HepG2 (cell line): ENCODE data around the gene MPO. TPM values are rescaled to one million over a fixed set of nuclear protein-coding genes. Genes with fewer than 3 reads are reported as not detected.

Source experiments
- CCDC6 ChIP-seq: sonication (generic); formaldehyde crosslinking; IDR thresholded peaks from 2 replicates; pipeline ENCODE4 v1.8.1; 2022; ENCODE audit warnings: mild to moderate bottlenecking, missing genetic modification reagents, moderate library complexity
- IKZF4 ChIP-seq: sonication (generic); formaldehyde crosslinking; IDR thresholded peaks from 2 replicates; pipeline ENCODE4 v1.5.1; 2020; ENCODE audit warnings: borderline replicate concordance, mild to moderate bottlenecking, low read depth, missing genetic modification reagents; ENCODE audit errors: not compliant biosample characterization
- MLX ChIP-seq: IDR thresholded peaks from 2 replicates; pipeline ENCODE4 v1.6.1; 2016
- MTA3 ChIP-seq: sonication (generic); formaldehyde crosslinking; IDR thresholded peaks from 2 replicates; pipeline ENCODE4 v1.4.0; 2020; ENCODE audit warnings: missing genetic modification reagents
- POLR2AphosphoS2 ChIP-seq: IDR thresholded peaks from 2 replicates; pipeline ENCODE4 v1.6.1; 2011; ENCODE audit warnings: low read depth, low read length, improper control_type of control experiment
- SMAD9 ChIP-seq: sonication (generic); formaldehyde crosslinking; IDR thresholded peaks from 2 replicates; pipeline ENCODE4 v1.5.1; 2020; ENCODE audit warnings: mild to moderate bottlenecking, missing genetic modification reagents
- SMARCC2 ChIP-seq: fragments of 450-650 bp; IDR thresholded peaks from 2 replicates; pipeline ENCODE4 v1.6.1; 2017; ENCODE audit warnings: antibody characterized with exemption, mild to moderate bottlenecking
- TERF1 ChIP-seq: sonication (generic); formaldehyde crosslinking; IDR thresholded peaks from 2 replicates; pipeline ENCODE4 v1.8.0; 2022; ENCODE audit warnings: mild to moderate bottlenecking, missing genetic modification reagents, moderate library complexity
- THAP7 ChIP-seq: sonication (generic); formaldehyde crosslinking; IDR thresholded peaks from 2 replicates; pipeline ENCODE4 v1.8.1; 2023; ENCODE audit warnings: mild to moderate bottlenecking, missing genetic modification reagents
- ZFP1 ChIP-seq: IDR thresholded peaks from 2 replicates; pipeline ENCODE4 v1.6.1; 2016
- ZMYM3 ChIP-seq: sonication (generic); formaldehyde crosslinking; IDR thresholded peaks from 2 replicates; pipeline ENCODE4 v1.5.1; 2020; ENCODE audit warnings: mild to moderate bottlenecking, missing genetic modification reagents
- ZNF225 ChIP-seq: sonication (generic); formaldehyde crosslinking; IDR thresholded peaks from 2 replicates; pipeline ENCODE4 v1.4.0; 2020; ENCODE audit warnings: mild to moderate bottlenecking, missing genetic modification reagents
- ZNF709 ChIP-seq: sonication (generic); formaldehyde crosslinking; IDR thresholded peaks from 2 replicates; pipeline ENCODE4 v1.5.0; 2020; ENCODE audit warnings: mild to moderate bottlenecking, missing genetic modification reagents
- ZNF749 ChIP-seq: sonication (generic); formaldehyde crosslinking; IDR thresholded peaks from 2 replicates; pipeline ENCODE4 v1.8.0; 2022; ENCODE audit warnings: mild to moderate bottlenecking, missing genetic modification reagents, moderate library complexity, borderline replicate concordance
- ZNF776 ChIP-seq: sonication (generic); formaldehyde crosslinking; IDR thresholded peaks from 2 replicates; pipeline ENCODE4 v1.4.0; 2020; ENCODE audit warnings: mild to moderate bottlenecking, missing genetic modification reagents
- ZNF784 ChIP-seq: sonication (generic); formaldehyde crosslinking; IDR thresholded peaks from 2 replicates; pipeline ENCODE4 v1.5.1; 2020; ENCODE audit warnings: missing genetic modification reagents, mild to moderate bottlenecking, borderline replicate concordance
- ZSCAN20 ChIP-seq: sonication (generic); formaldehyde crosslinking; IDR thresholded peaks from 2 replicates; pipeline ENCODE4 v1.4.0; 2020; ENCODE audit warnings: missing genetic modification reagents, mild to moderate bottlenecking, borderline replicate concordance
- polyA plus RNA-seq, 8 experiments: library from polyadenylated mRNA; depleted of rRNA in 3 of 8; stranded (reverse) in 7 of 8; unstranded in 1 of 8; fragments of >200 nt; fragmentation: Illumina TruSeq in 4 of 8; extraction: Trizol in 4 of 8; gene quantifications; 2 replicates each; pipeline versions ENCODE4 v1.2.1 to v1.2.3, GENCODE V29; 2011 to 2016; ENCODE audit warnings: low read depth in 4 of 8, missing spikeins in 1 of 8, mixed read lengths in 1 of 8; ENCODE audit not compliant: insufficient read depth in 1 of 8
- total RNA-seq, 5 experiments: library from RNA; depleted of rRNA; stranded (reverse); fragments of >200 nt; fragmentation: Illumina TruSeq; extraction: Trizol; gene quantifications; 2 replicates each; pipeline ENCODE4 v1.2.3, GENCODE V29; 2016; ENCODE audit warnings: low read depth in 1 of 5
- TF ChIP-seq, protein P1 (sequence below): sonication (generic); formaldehyde crosslinking; IDR thresholded peaks from 2 replicates; pipeline ENCODE4 v1.4.0; 2020; ENCODE audit warnings: missing genetic modification reagents
- TF ChIP-seq, protein P2 (sequence below): sonication (generic); formaldehyde crosslinking; IDR thresholded peaks from 2 replicates; pipeline ENCODE4 v1.5.0; 2020; ENCODE audit warnings: mild to moderate bottlenecking, missing genetic modification reagents, moderate library complexity
- TF ChIP-seq, protein P3 (sequence below), 2 experiments: fragments of 450-650 bp in 1 of 2; sonication (generic) in 1 of 2; formaldehyde crosslinking; IDR thresholded peaks; 2 replicates each; pipeline versions ENCODE4 v1.5.0 to v1.8.0; 2020 to 2022; ENCODE audit warnings: mild to moderate bottlenecking in 1 of 2, missing genetic modification reagents in 1 of 2

Gene MPO
- total and polyA plus RNA-seq, 2 of the 13 experiments (the other 11 are each of a cell fraction or from before 2014, with no cell fraction given): not detected

- TF ChIP-seq ZNF784 (CRISPR knock-in tag): peak; percentile 82; the same call in 1 of the 2 replicates
- TF ChIP-seq MLX (CRISPR knock-in tag): peak; percentile 96
- peak; percentile 96 for TF ChIP-seq IKZF4 (CRISPR knock-in tag)
- TF ChIP-seq, protein P1, sequence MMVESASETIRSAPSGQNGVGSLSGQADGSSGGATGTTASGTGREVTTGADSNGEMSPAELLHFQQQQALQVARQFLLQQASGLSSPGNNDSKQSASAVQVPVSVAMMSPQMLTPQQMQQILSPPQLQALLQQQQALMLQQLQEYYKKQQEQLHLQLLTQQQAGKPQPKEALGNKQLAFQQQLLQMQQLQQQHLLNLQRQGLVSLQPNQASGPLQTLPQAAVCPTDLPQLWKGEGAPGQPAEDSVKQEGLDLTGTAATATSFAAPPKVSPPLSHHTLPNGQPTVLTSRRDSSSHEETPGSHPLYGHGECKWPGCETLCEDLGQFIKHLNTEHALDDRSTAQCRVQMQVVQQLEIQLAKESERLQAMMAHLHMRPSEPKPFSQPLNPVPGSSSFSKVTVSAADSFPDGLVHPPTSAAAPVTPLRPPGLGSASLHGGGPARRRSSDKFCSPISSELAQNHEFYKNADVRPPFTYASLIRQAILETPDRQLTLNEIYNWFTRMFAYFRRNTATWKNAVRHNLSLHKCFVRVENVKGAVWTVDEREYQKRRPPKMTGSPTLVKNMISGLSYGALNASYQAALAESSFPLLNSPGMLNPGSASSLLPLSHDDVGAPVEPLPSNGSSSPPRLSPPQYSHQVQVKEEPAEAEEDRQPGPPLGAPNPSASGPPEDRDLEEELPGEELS (CRISPR knock-in tag): peak; percentile 47; the same call in 1 of the 2 replicates
- TF ChIP-seq SMARCC2: no peak
- no peak for TF ChIP-seq MTA3 (CRISPR knock-in tag)
- TF ChIP-seq, protein P2, sequence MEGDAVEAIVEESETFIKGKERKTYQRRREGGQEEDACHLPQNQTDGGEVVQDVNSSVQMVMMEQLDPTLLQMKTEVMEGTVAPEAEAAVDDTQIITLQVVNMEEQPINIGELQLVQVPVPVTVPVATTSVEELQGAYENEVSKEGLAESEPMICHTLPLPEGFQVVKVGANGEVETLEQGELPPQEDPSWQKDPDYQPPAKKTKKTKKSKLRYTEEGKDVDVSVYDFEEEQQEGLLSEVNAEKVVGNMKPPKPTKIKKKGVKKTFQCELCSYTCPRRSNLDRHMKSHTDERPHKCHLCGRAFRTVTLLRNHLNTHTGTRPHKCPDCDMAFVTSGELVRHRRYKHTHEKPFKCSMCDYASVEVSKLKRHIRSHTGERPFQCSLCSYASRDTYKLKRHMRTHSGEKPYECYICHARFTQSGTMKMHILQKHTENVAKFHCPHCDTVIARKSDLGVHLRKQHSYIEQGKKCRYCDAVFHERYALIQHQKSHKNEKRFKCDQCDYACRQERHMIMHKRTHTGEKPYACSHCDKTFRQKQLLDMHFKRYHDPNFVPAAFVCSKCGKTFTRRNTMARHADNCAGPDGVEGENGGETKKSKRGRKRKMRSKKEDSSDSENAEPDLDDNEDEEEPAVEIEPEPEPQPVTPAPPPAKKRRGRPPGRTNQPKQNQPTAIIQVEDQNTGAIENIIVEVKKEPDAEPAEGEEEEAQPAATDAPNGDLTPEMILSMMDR (CRISPR knock-in tag): peak; percentile 87
- peak; percentile 92 for TF ChIP-seq ZNF749
- peak; percentile 62; the same call in 1 of the 2 replicates for TF ChIP-seq THAP7 (CRISPR knock-in tag)
- TF ChIP-seq ZMYM3 (CRISPR knock-in tag): 0 out of 2 replicates have a peak, but pooled peaks have one; percentile 38
- peak; percentile 75 for TF ChIP-seq ZNF776
- TF ChIP-seq ZFP1 (CRISPR knock-in tag): peak; percentile 58; the same call in 1 of the 2 replicates
- TF ChIP-seq ZNF225: peak; percentile 89; the same call in 1 of the 2 replicates
- TF ChIP-seq CCDC6 (CRISPR knock-in tag): peak; percentile 94
- peak; percentile 88 for TF ChIP-seq ZSCAN20
- TF ChIP-seq TERF1 (CRISPR knock-in tag): 0 out of 2 replicates have a peak, but pooled peaks have one; percentile 43
- 0 out of 2 replicates have a peak, but pooled peaks have one; percentile 29 for TF ChIP-seq ZNF709 (CRISPR knock-in tag)
- TF ChIP-seq POLR2AphosphoS2: no peak
- peak; percentile 85; the same call in 1 of the 2 replicates for TF ChIP-seq SMAD9
- TF ChIP-seq, protein P3, sequence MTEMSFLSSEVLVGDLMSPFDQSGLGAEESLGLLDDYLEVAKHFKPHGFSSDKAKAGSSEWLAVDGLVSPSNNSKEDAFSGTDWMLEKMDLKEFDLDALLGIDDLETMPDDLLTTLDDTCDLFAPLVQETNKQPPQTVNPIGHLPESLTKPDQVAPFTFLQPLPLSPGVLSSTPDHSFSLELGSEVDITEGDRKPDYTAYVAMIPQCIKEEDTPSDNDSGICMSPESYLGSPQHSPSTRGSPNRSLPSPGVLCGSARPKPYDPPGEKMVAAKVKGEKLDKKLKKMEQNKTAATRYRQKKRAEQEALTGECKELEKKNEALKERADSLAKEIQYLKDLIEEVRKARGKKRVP (CRISPR knock-in tag; IDR thresholded peaks at IDR 0.05): peak in 1 of 2 experiments; percentile 65; a peak in 1 of 4 replicates
Measured at GRCh38 chr17:58249270-58250133, 31.2 kb downstream of the MPO start (continued).
